Right kidney (tissue), 9 donors: Measurements from ENCODE around the gene COLGALT1.
"Not testable (repeated sequence)": the region's sequence is repeated elsewhere in the genome, so short reads cannot be mapped to it uniquely, and the experiment has no call there.

ENCODE experiments used
- DNase-seq: peaks from one replicate; pipeline ENCODE4 v3.0.0-alpha.2; 2016
- long read RNA-seq, 8 donors: transcript quantifications; one replicate each; lab custom pipeline, GENCODE V29; 2026

COLGALT1 gene
- long read RNA-seq, donor 1, transcript COLGALT1-201 (12 exons, 3,704 nt) = major isoform, 10 of 13 reads
- long read RNA-seq, donor 1, partial matches to known transcripts = 0 of 13 reads
- long read RNA-seq, donor 1, other reads (novel, unspliced or antisense) = 0 of 13 reads
- long read RNA-seq, donor 2, partial matches to known transcripts = 40 of 43 reads
- long read RNA-seq, donor 2, other reads (novel, unspliced or antisense) = 0 of 43 reads
- long read RNA-seq, donor 3, partial matches to known transcripts = 0 of 8 reads
- long read RNA-seq, donor 3, other reads (novel, unspliced or antisense) = 0 of 8 reads
- long read RNA-seq, donor 4, transcript COLGALT1-202 (2 exons, 2,941 nt) = major isoform, 6 of 10 reads
- long read RNA-seq, donor 4, partial matches to known transcripts = 0 of 10 reads
- long read RNA-seq, donor 4, other reads (novel, unspliced or antisense) = 0 of 10 reads
- long read RNA-seq, donor 5, transcript COLGALT1-201 (12 exons, 3,704 nt) = major isoform, 12 of 15 reads
- long read RNA-seq, donor 5, partial matches to known transcripts = 0 of 15 reads
- long read RNA-seq, donor 5, other reads (novel, unspliced or antisense) = 0 of 15 reads
- long read RNA-seq, donor 6, transcript COLGALT1-201 (12 exons, 3,704 nt) = major isoform, 8 of 12 reads
- long read RNA-seq, donor 6, partial matches to known transcripts = 0 of 12 reads
- long read RNA-seq, donor 6, other reads (novel, unspliced or antisense) = 0 of 12 reads
- long read RNA-seq, donor 7 = 0 reads
- long read RNA-seq, donor 8, transcript COLGALT1-201 (12 exons, 3,704 nt) = major isoform, 12 of 14 reads
- long read RNA-seq, donor 8, partial matches to known transcripts = 0 of 14 reads
- long read RNA-seq, donor 8, other reads (novel, unspliced or antisense) = 0 of 14 reads

GRCh38 chr19:17555480-17555928 is at the start of gene COLGALT1:
Gene COLGALT1 (plus strand): TSS chr19:17555649. CDS start chr19:17555714, 65 bp downstream.
- DNase-seq = peak; percentile 84

- DNase-seq = no peak
Measured at GRCh38 chr19:17506745-17507144, 48.7 kb upstream of the COLGALT1 start.

- not testable (repeated sequence) for DNase-seq
Measured at GRCh38 chr19:17508558-17508933, 46.9 kb upstream of the COLGALT1 start.

- no peak for DNase-seq
Measured at GRCh38 chr19:17510220-17510993, 45.0 kb upstream of the COLGALT1 start.

- DNase-seq = peak; percentile 98
Measured at GRCh38 chr19:17511724-17512573, 43.5 kb upstream of the COLGALT1 start.

- DNase-seq = no peak
Measured at GRCh38 chr19:17512574-17512939, 42.9 kb upstream of the COLGALT1 start.

GRCh38 chr19:17515408-17516149 is 39.9 kb upstream of the COLGALT1 start:
- no peak for DNase-seq

- DNase-seq = no peak
Measured at GRCh38 chr19:17517898-17518297, 37.6 kb upstream of the COLGALT1 start.

- DNase-seq = not testable (repeated sequence)
Measured at GRCh38 chr19:17518654-17519053, 36.8 kb upstream of the COLGALT1 start.

- no peak for DNase-seq
Measured at GRCh38 chr19:17519967-17520366, 35.5 kb upstream of the COLGALT1 start.

GRCh38 chr19:17520865-17521264 is 34.6 kb upstream of the COLGALT1 start:
- DNase-seq = no peak

- no peak for DNase-seq
Measured at GRCh38 chr19:17522988-17523872, 32.2 kb upstream of the COLGALT1 start.

GRCh38 chr19:17524651-17525050 is 30.8 kb upstream of the COLGALT1 start:
- no peak for DNase-seq

- no peak for DNase-seq
Measured at GRCh38 chr19:17525141-17525540, 30.3 kb upstream of the COLGALT1 start.

GRCh38 chr19:17526922-17527321 is 28.5 kb upstream of the COLGALT1 start:
- DNase-seq = no peak

- DNase-seq = no peak
Measured at GRCh38 chr19:17527326-17527725, 28.1 kb upstream of the COLGALT1 start.

- no peak for DNase-seq
Measured at GRCh38 chr19:17528610-17529009, 26.8 kb upstream of the COLGALT1 start.

GRCh38 chr19:17529239-17530158 is 25.9 kb upstream of the COLGALT1 start:
- DNase-seq = no peak

GRCh38 chr19:17530586-17530985 is 24.9 kb upstream of the COLGALT1 start:
- no peak for DNase-seq
